Natural killer cell (primary cell): ENCODE results near the gene NPHP4. TPM values are rescaled to one million over a fixed set of nuclear protein-coding genes. Genes with fewer than 3 reads are reported as not detected.

Experiments used
- ATAC-seq, 3 donors: fragments of 150-1000 bp in 2 of 3; fragments of 200-7000 bp in 1 of 3; cut with Tn5 transposase; 1 replicate in 1 of 3; 2 replicates in 2 of 3; pipeline ENCODE4 v1.10.0; 2021; ENCODE audit warnings: mild to moderate bottlenecking in 2 of 3, moderate library complexity in 2 of 3
- DNase-seq, 2 donors: peaks; one replicate each; pipeline versions ENCODE4 v3.0.0 to v3.0.0-alpha.2; 2013 to 2021; ENCODE audit warnings: mixed read lengths in 1 of 2
- H3K27ac ChIP-seq: one replicate; pipeline ENCODE4 v1.5.1; 2013; ENCODE audit warnings: mild to moderate bottlenecking, low read length
- H3K27me3 ChIP-seq: one replicate; pipeline ENCODE4 v1.6.1; 2013; ENCODE audit warnings: low read length; ENCODE audit not compliant: control insufficient read depth, insufficient read depth
- H3K36me3 ChIP-seq: one replicate; pipeline ENCODE4 v1.6.1; 2013; ENCODE audit warnings: low read length; ENCODE audit not compliant: control insufficient read depth, insufficient read depth
- H3K4me1 ChIP-seq: one replicate; pipeline ENCODE4 v1.6.1; 2013; ENCODE audit warnings: low read length; ENCODE audit not compliant: control insufficient read depth, insufficient read depth
- H3K4me3 ChIP-seq: one replicate; pipeline ENCODE4 v1.5.1; 2013; ENCODE audit warnings: low read length
- H3K9me3 ChIP-seq: one replicate; pipeline ENCODE4 v1.6.1; 2013; ENCODE audit warnings: low read length; ENCODE audit not compliant: control insufficient read depth, insufficient read depth
- H3K27ac Mint-ChIP-seq, 2 donors: one replicate each; pipeline ENCODE4 v1.8.0; 2022; ENCODE audit warnings: mild to moderate bottlenecking in 2 of 2, mixed read lengths in 2 of 2, moderate library complexity in 1 of 2
- H3K27me3 Mint-ChIP-seq, 2 donors: one replicate each; pipeline ENCODE4 v1.8.0; 2022; ENCODE audit warnings: low read depth in 2 of 2, mixed read lengths in 2 of 2
- H3K36me3 Mint-ChIP-seq: one replicate; pipeline ENCODE4 v1.8.0; 2022; ENCODE audit warnings: mixed read lengths
- H3K4me1 Mint-ChIP-seq, 2 donors: one replicate each; pipeline ENCODE4 v1.8.0; 2022; ENCODE audit warnings: mixed read lengths in 2 of 2
- H3K4me3 Mint-ChIP-seq: one replicate; pipeline ENCODE4 v1.8.0; 2022; ENCODE audit warnings: mild to moderate bottlenecking, moderate library complexity, mixed read lengths
- H3K9me3 Mint-ChIP-seq, 2 donors: one replicate each; pipeline ENCODE4 v1.8.0; 2022; ENCODE audit warnings: mixed read lengths in 2 of 2
- WGBS: methylation state at CpG from one replicate; pipeline ENCODE4 v1.1.7; 2013; ENCODE audit warnings: missing lambda C conversion rate; ENCODE audit not compliant: insufficient coverage; 5-methylcytosine and 5-hydroxymethylcytosine counted together
- intact Hi-C: fragments of 100-400 bp; cut with micrococcal nuclease; formaldehyde crosslinking; loops from one replicate; pipeline ENCODE4 v1.14.2; 2022
- total RNA-seq, 4 donors: library from RNA; stranded (reverse); fragments of 120-200 nt in 1 of 4; gene quantifications; one replicate each; pipeline versions ENCODE4 v1.2.3 to v1.2.4, GENCODE V29; 2013 to 2022
- TF ChIP-seq, protein P1 (sequence below): fragments of 200-600 bp; IDR thresholded peaks from one replicate; pipeline ENCODE4 v1.8.0; 2022; ENCODE audit warnings: antibody characterized with exemption

NPHP4 gene
- total RNA-seq, 3 donors from 2014 or later (not counting 1 experiment from before 2014, with no cell fraction given), result 6.3 to 14.7 (median 10.1) TPM

DNA sequence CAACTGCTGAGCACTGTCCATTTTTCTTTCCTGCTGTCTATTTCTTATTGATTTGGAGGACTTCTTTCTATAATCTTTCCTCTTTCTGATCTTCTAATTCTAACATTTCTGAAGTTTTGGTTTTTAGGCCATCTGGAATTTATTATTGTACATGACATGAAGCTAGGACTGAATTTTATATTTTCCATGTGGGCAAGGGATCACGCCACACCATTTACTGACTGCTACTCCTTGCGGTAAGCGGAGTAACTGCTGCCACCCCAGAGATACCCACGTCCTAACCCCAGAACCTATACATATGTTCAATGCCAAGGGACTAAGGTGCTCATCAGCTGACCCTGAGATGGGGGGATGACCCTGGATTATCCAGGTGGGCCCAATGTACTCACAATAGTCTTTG is 70.6 kb downstream of the NPHP4 start:
- H3K27me3 Mint-ChIP-seq, result no peaks in the 10 kb centered on the region
- intact Hi-C loops, result loop anchor here (10.0 kb wide), 1 partner anchor 63 kb away; no protein-coding TSS in a partner anchor
- H3K4me1 Mint-ChIP-seq, result no peaks in the 10 kb centered on the region
- no peak overlapping the region for H3K27ac Mint-ChIP-seq
- Histone ChIP-seq H3K27ac (no peak overlapping the region), H3K4me1 (no peaks in the 10 kb centered on the region), H3K36me3 (no peaks in the 10 kb centered on the region), H3K9me3 (no peaks in the 10 kb centered on the region), H3K27me3 (no peaks in the 10 kb centered on the region), H3K4me3 (no peak overlapping the region)
- TF ChIP-seq, protein P1, sequence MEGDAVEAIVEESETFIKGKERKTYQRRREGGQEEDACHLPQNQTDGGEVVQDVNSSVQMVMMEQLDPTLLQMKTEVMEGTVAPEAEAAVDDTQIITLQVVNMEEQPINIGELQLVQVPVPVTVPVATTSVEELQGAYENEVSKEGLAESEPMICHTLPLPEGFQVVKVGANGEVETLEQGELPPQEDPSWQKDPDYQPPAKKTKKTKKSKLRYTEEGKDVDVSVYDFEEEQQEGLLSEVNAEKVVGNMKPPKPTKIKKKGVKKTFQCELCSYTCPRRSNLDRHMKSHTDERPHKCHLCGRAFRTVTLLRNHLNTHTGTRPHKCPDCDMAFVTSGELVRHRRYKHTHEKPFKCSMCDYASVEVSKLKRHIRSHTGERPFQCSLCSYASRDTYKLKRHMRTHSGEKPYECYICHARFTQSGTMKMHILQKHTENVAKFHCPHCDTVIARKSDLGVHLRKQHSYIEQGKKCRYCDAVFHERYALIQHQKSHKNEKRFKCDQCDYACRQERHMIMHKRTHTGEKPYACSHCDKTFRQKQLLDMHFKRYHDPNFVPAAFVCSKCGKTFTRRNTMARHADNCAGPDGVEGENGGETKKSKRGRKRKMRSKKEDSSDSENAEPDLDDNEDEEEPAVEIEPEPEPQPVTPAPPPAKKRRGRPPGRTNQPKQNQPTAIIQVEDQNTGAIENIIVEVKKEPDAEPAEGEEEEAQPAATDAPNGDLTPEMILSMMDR, result no peak
- no peak for DNase-seq
- 89% methylated on average over 4 of the region's 4 CpGs for WGBS
- no peaks in the 10 kb centered on the region for H3K36me3 Mint-ChIP-seq
- no peak for ATAC-seq
- H3K9me3 Mint-ChIP-seq, result no peaks in the 10 kb centered on the region
- no peak overlapping the region for H3K4me3 Mint-ChIP-seq

DNA sequence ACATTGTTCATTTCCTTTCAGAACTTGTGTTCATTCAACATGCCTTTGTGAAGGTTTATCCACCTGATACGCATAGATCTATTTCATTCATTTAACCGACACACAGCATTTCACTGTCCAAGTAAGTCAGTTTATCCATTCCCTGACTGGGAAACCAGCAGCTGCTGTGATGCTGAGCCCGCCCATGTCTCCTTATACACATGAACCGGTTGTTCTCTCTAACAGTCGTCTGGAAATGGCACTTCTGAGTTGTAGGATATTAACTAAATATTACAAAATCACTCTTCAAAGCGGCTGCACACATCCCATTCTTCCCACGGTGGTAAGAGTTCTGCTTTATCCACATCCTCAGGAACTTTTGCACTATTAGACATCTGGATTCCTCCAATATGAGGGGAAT is 71.1 kb downstream of the NPHP4 start:
- Histone ChIP-seq H3K4me3 (no peak overlapping the region), H3K36me3 (no peaks in the 10 kb centered on the region), H3K27me3 (no peaks in the 10 kb centered on the region), H3K9me3 (no peaks in the 10 kb centered on the region), H3K27ac (no peak overlapping the region), H3K4me1 (no peaks in the 10 kb centered on the region)
- TF ChIP-seq, protein P1, result no peak
- Mint-ChIP-seq H3K4me3 (no peak overlapping the region), H3K4me1 (peaks cover 0 to 1% of the 10 kb centered on the region in 2 donors), H3K27me3 (no peaks in the 10 kb centered on the region), H3K9me3 (no peaks in the 10 kb centered on the region), H3K27ac (no peak overlapping the region), H3K36me3 (no peaks in the 10 kb centered on the region)
- 95% methylated on average over 7 of the region's 7 CpGs for WGBS
- no peak for DNase-seq
- intact Hi-C loops, result loop anchor here (10.0 kb wide), 1 partner anchor 64 kb away; no protein-coding TSS in a partner anchor
- ATAC-seq, result no peak

DNA sequence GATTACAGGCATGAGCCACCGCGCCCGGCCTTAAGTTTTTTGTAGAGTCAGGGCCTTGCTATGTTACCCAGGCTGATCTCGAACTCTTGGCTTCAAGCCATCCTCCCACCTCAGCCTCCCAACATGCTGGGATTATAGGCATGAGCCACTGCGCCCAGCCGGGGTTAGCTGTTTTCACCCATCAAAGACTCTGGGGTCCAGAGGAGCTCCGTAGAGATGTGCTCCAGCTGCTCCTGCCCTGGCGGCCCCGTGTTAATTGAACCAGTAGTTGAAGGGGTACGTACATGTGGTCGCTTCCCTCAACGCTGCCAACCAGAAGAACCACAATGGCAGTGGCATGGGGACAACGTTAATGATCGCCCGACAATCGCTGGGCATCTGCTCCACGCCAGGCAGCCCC is 72.0 kb downstream of the NPHP4 start:
- peaks cover 4 to 7% of the 10 kb centered on the region in 2 donors for H3K4me1 Mint-ChIP-seq
- 97% methylated on average over 17 of the region's 17 CpGs for WGBS
- no peak for ATAC-seq

More for the DNA sequence above, 72.0 kb downstream of the NPHP4 start:
- Histone ChIP-seq H3K27ac (no peak overlapping the region), H3K27me3 (no peaks in the 10 kb centered on the region), H3K4me1 (no peaks in the 10 kb centered on the region), H3K4me3 (no peak overlapping the region), H3K9me3 (no peaks in the 10 kb centered on the region), H3K36me3 (no peaks in the 10 kb centered on the region)
- DNase-seq, result no peak
- intact Hi-C loops, result loop anchor here (10.0 kb wide), 1 partner anchor 65 kb away; no protein-coding TSS in a partner anchor
- Mint-ChIP-seq H3K36me3 (no peaks in the 10 kb centered on the region), H3K27ac (no peak overlapping the region), H3K4me3 (no peak overlapping the region), H3K27me3 (no peaks in the 10 kb centered on the region), H3K9me3 (no peaks in the 10 kb centered on the region)
- TF ChIP-seq, protein P1, result no peak
